G401.6 (cell line): ENCODE data around the gene ATE1.
"Not testable (repeated sequence)": the region's sequence is repeated elsewhere in the genome, so short reads cannot be mapped to it uniquely, and the experiment has no call there.

Experiments used
- FAIRE-seq: peaks from 2 replicates; lab custom pipeline; 2012; peaks lifted over from hg19 to GRCh38; lab: Jason Lieb, UNC

Gene ATE1

DNA sequence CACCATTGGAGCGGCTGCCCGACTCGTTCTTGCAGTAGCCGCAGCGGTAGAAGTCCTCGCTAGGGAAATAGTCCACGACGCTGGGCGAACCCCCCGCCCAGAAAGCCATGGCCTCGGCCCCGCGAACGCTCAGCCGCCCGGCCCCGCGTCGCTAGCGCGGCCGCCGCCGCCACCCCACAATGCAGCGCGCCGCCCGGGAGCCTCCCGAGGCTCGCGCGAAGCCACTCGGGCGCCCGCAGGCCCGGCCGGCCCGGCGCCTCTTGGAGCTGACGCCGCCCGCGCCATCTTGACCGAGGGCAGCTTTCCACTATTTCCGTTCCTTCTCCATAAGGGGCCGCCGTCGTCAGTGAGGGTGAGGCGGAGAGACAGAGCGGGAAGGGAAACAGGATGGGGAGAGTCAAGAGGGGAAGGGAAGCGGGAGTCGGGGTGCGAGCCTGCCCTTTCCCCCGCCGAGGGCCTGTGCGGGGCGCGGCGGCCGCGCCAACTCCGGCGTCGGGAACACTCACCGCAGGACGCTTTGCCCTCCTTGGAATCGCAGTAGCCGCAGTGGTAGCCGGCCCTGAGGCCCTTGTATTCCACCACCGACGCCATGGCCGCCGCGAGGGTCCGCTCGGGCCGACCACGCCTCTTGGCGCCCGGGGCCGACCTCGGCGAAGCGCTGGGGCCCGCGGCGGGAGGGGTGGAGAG is at the start of gene ATE1:
TSS of gene ATE1 (minus strand) at position 191 of the 687 bp plus-strand sequence. CDS start at position 109, 82 bp downstream.
- no peak for FAIRE-seq

DNA sequence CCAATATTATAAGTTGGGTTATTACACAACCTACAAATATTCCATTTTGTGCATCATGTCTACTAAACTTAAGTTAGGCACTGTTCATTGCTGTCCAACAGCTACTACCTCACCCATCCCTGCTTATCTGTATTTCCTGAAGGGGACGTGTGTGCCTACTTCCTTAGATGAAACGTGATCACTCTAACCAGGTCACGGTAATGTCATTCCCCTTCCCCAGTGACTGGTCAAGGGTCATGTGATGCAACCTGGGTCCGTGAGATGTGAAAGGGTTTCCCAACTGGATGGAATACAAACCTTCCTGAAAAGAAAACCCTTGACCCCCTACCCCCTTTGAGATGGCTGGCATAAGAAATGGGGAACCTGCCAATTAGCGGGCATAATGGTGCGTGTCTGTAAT is 48.8 kb upstream of the ATE1 start:
- no peak for FAIRE-seq

DNA sequence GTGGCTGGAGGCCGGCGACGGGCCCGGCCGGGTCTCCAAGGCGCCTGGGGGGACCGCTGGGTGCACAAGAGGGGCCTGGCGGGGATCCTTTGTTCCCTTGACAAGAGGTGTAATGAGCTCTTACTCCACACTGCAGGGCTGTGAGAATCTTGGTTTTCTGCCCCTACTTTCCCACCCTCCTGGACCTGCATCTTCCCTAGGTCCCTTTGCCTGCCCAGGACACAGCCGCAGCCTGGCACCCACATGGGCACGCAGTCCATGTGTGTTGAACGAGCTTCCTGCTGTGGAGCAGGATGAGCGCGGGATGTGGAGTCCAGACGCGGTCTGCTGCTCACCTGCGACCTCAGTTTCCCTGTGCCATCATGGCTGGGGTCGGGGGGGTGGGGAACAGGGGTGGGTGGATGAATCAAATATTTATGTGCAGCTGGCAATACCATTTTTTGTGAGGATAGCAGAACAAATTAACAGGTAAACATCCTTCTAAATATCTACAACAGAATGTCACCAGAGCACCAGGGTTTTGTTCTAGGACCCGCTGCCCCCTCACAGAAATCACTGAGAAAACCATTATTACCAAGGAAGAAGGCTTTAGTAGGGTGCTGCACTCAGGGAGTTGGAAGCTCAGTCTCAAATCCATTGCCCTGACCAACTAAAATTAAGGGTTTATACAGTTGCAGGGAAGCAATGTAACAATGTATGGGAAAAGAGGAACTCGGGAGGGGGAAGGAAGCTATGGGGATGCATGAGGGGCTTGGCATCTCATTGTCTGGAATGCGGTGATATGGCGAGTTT is 47.7 kb upstream of the ATE1 start:
- FAIRE-seq: no peak

DNA sequence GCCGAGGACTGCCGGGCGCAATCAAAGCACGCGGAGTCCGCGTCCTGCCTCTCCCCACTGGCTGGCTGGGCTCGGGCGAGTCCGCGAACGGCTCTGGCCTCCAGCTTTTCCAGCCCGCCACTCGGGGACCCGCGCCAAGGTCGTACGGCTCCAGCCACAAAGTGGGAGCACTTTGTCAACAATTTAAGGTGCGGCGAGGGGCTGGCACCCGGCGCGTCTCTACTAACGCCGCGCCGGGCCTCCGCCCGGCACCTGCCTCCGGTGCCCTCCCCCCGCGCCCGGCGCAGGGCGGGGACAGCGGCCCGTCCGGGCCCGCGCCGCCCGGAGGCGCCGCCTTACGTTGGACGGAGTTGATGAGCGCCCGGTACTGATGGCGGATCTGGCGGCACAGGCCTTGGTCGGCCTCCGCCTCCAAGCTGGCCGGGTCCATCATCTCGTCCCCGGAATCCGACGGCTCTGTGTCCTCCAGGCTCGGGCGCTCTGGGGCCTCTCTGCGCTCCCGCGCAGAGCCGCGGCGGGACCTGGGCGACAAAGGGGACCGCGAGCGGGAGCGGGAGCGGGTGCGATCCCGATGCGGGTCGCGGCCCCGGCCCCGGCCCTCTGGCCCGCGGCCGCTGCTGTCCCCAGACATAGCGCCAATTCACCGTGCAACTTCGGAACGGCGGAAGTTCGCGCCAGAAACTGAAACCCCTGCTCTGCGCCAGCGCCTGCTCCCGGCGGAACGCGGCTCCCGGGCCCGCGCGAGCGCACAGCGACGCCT is 46.9 kb upstream of the ATE1 start, which contains the start of gene NSMCE4A:
TSS of gene NSMCE4A (minus strand) at position 683 of the 760 bp plus-strand sequence. CDS start at position 631, 52 bp downstream.
- FAIRE-seq: no peak

DNA sequence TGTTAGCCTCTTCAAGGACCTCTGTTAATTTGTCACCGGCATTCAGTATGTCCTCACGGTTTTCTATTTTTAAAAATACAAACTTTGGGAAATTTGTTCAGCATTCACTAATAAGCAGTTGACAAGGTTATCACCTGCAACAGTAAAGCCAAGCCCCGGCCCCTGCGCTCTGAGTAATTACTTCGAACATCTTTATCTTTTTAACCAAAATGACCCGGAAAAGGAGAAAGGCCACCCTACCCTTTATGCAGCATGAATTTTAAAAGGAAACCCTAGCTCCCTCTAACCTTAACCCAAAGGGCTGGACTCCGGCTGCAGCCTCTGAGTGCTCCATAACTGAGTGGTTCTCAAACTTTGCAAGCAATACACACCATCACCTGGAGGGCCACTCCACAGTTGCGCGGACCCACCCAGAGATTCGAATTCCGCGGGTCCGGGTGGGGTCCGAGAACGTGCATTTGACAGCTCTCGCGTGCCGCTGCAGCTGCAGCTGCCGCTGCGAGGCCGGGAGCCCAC is 46.2 kb upstream of the ATE1 start:
- FAIRE-seq: no peak

DNA sequence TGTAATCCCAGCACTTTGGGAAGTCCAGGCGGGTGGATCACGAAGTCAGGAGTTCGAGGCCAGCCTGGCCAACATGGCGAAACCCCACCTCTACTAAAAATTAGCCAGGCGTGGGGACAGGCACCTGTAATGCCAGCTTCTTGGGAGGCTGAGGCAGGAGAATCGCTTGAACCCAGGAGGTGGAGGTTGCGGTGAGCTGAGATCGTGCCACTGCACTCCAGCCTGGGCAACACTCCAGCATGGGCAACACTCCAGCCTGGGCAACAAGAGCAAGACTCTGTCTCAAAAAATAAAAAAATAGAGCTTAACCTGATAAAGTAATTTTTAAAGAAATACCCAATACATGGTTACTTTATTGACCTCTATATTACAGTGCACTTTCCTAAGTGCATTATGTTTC is 41.3 kb upstream of the ATE1 start:
- FAIRE-seq: not testable (repeated sequence)

DNA sequence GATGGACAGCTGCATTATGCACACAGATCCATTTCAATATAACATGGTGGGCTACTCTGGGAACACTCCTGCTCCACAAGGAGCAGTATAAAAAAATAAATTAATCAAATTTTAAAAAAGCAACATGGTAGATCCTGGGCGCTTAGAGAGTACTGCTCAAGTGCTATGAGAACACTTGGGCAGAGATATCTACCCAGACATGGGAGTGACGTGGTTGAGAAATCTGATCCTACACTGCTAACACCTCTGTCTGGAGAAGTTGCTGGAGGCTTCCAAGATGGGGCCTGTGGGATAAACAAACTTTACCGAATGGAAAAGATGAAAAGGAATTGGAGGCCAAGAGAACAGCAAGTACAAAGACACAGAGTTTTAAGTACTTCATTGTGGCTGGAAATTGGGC is 38.2 kb upstream of the ATE1 start:
- no peak for FAIRE-seq

DNA sequence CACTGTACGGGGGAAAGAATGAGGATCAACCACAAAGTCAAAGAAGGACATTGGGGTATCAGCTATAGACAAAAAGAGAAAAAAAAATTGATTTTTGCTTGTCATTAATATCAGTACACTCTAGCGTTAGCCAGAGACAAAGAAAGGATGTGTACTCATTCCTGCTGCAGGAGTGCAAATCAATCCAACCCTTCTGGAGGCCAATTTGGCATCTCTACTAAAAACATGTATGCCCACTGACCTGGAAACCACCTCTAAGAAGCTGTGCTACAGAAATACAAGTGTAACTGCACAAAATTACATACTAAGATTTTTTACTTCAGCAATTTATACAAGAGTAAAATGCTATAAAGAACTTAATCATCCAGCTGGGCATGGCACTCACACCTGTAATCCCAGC is 33.6 kb upstream of the ATE1 start:
- FAIRE-seq: no peak

DNA sequence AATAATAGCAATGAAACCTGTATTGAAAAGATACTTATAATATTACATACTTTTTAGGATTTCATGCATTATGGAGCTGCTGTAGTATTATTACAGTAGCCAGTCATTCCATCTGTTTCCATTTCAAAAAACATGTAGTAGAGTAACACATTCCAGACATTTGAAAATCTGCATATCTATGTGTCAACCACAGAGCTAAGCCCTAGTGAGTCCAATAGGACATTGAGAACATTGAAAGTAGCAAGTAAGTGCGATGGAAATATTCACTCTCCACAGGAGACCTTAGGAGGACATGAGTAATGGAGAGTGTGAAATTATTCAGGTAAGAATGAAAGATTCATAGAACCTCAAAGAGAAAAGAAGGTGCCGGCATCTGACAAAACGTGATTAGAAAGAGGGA is 31.8 kb upstream of the ATE1 start:
- no peak for FAIRE-seq

DNA sequence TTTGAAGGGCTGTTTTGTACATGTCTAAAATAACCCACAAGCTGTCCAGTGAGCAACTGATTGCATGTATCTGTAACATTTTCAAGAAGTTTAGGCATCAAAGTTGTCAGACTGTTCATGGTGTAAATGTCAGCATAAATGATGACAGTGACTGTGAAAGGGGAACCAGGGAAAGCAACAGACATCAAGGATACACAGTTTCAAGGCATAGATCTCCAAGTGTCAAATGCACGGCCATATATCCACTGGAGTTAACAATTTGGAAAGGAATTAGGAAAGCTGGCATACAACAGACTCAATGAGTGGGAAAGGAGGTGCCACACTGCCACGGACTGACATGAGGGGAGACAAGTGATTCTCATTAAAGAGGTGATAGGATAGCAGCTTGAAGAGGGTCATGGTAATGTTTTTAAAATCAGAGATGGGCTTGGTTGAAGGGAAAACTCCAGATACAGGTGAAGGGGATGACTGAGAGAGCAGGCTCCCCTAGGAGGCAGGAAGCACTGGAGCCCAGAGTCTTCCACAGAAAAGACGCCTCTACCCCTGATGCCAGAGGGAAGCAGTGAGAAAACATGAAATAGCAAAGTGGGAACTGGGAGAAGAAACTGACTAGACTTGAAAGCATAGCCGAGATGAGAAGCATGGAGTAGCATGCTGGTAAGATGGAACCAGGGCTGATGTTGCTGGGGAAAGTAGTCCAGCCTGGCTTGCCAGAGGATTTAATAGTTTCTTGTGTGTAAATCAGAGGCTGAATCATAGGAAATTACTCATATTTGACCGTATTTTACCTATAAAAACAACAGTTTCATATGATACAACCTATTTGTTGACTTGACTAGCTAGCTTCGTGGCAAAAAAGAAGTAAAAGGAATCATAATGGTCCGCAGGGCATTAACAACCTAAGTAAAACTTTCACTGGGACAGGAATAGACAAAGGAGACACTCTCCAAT is 28.6 kb upstream of the ATE1 start:
- no peak for FAIRE-seq

DNA sequence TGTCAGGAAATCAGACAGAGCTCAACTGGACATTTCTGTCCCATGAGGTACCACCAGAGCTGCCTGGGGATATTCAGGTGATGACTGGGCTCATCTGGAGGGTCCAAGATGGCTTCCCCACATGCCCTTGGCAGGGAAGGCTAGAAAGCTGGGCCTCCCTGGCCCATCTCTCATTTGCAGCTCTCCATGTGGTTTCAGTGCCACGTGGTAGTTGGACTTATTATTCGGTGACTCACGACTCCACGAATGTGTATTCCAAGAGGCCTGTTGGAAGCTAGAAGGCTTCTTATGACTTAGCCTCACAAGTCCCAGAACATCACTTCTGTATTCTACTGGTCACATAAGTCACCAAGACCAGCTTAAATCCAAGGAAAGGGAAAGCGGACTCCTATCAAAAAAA is 24.4 kb upstream of the ATE1 start:
- FAIRE-seq: no peak

DNA sequence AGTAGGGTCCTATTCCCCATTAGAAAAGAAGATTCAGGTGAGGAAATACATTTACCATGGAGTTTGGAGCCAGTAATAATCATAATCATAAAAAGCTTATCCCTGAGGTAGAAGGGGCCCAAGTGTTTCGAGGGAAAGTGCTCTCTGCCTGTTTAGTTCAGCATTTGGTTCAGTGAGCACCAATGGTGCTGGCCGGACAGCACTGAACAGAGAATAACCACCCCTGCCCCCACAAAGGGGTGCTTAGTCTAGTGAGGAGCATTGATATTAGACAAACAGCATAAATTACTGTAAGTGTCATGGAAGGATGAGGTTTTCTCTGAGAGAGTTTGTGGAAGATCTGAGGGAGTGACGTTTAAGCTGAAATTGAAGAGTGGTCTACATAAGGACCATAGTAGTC is 21.6 kb upstream of the ATE1 start:
- FAIRE-seq: no peak

DNA sequence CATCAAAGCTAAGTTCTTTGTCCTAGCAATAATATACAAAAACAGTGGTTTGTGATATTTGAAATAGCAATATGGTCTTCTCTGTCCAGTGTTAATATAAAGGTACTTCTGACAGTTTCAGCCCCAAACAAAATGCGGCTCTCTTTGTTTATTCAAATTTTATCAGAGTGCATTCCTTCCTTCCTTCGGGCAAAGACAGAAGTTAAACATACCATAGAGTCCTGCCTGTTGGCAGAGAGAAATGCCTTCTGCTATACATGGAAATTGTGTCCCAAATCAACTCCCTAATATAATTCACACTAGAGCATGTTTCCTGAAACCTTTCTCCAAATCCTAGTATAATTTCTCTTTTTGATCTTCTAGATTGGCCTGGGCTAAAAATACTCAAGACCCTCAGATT is 21.2 kb upstream of the ATE1 start:
- FAIRE-seq: no peak

DNA sequence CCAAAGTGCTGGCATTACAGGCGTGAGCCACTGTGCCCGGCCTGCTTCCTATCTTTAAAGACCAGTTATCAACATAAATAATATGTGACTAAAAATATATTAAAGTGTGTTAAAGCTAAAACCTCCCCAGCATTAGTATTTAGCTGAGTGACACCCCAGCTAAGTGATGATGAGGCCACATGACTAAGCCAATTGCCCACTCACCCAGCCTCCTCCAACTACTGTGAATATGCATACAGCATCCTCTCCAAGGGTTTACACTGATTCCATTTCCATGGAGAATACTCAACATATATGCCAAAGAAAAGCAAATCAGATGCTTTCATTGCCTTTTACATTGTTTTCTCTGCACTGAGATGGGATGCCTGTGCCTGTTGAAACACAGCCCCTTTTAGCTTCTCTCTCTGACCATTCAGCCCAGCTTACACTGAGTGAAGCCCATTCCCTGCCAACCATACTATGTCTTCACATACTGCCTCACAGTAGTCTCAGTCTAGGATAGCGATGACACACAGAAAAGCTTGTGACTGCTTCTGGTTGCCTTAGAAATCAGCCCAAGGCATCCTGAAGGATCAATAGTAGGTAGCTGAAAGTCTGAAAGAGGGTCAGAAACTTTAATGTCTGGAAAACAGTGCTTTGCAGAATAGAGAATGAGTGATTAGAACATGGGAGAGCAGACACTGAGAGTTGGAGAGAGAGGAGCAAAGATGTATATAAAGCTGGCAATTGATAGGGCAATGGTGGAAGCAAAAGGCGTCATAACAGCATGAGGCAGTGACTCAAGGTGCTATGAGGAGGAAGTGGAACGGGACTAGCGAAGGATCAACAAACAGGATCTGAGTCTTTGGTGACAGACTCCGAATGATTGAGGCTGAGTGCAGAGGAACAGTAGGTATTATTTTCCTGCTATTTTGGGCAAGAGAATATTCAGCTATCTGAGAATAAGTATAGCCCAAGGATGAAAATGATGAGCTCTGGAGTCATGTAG is 19.8 kb upstream of the ATE1 start:
- no peak for FAIRE-seq

DNA sequence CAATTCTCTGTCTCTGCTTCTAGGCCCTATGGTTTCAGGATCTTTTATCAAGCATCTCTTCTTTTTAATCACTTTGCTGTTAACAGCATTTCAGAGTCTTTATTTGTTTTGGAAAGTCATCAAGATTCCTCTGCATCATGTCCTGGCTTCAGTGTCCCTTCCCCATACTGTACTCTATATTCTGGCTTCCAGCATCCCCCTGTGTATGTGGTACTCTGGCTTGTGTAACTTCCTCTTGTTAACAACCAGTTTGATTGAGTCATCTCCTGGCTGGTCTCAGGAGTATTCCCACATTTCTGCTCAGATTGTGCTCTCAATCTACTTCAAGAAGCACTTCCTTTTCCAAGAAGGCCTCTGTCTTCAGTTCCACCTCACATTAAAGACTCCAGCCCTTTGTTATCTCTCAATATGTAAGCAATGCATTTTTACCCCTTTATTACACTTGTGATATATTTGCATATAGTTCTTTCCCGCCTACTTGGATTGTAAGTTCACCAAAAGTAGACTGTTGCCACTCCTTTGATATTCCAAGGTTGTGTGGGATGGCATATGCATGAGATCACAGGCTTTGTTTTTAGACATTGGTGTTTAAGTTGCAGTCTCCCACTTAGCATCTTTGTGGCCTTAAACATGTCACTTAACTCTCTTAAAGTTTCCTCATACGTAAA is 15.1 kb upstream of the ATE1 start:
- no peak for FAIRE-seq

DNA sequence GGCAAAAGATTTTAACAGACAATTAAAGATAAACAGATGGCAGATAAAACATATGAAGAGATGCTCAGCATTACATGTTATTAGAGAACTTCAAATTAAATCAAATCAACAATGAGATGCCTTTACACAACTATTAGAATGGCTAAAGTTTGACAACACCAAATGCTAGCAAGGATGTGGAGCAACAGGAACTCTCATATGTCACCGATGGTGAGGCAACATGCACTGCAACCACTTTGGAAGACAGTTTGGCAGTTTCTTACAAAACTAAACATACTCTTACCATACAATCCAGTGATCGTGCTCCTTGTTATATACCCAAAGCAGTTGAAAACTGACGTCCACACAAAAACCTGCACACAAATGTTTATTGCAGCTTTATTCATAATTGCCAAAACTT is 13.7 kb upstream of the ATE1 start:
- no peak for FAIRE-seq

DNA sequence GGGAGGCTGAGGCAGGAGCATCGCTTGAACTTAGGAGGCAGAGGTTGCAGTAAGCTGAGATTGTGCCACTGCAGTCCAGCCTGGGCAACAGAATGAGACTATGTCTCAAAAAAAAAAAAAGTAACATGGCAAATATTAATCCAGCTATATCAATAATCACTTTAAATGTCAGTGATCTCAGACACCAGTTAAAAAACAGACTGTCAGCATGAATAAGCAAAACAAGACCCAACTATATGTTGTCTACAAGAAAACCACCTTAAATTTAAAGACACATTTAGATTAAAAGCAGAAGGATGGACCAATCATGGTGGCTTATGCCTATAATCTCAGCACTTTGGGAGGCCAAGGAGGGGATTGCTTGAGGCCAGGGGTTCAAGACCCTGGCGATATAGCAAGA is 8.5 kb upstream of the ATE1 start:
- FAIRE-seq: no peak

DNA sequence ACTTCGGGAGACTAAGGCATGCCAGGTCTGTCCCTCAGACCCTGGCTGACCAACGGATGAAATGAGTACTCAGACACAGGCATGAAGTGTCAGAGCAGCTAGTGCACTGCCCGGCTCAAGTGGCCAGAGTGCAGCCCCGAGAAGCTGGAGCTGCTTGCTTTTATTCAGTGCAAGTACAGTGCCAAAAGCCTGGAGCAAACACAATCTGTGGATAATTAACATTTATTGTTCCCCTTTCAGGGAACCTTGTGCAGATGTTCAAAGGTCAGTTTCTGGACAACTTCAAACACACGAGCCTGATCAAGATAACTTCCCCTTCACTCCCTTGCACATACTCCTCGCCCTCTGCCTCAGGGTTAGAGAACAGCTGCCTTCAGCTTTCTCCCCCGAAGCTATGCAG is 7.9 kb upstream of the ATE1 start:
- no peak for FAIRE-seq

DNA sequence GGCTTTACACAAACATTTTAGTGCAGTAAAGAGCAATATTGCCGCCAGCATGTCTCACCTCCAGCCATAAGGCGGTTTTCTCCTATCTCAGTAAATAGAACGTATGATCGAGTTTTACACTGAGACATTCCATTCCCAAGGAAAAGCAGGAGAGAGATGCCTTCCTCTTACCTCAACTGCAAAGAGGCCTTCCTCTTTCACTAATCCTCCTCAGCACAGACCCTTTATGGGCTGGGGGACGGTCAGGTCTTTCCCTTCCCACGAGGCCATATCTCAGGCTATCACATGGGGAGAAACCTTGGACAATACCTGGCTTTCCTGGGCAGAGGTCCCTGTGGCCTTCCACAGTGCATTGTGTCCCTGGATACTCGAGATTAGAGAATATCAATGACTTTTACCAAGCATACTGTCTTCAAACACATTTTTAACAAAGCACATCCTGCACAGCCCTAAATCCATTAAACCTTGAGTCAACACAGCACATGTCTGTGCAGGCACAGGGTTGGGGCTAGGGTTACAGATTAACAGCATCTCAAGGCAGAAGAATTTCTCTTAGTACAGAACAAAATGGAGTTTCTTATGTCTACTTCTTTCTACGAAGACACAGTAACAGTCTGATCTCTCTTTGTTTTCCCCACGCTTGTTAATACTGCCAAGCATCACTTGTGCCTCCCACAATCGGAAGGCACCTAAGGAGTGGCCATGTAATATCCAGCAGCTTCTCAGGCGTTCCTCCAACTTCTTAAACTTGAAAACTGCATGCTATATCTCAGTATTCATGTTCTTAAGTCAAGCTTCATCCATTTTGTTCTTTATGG is 2.6 kb upstream of the ATE1 start:
- not testable (repeated sequence) for FAIRE-seq
